ENCODE measurements around the gene NPAS3. TPM values are rescaled to one million over a fixed set of nuclear protein-coding genes. Genes with fewer than 3 reads are reported as not detected.

The NPAS3 gene
- total and polyA plus RNA-seq, 2 of the 8 experiments (the other 6 are each of a cell fraction or from before 2014, with no cell fraction given) = 0.11 to 0.60 TPM

- no peak for TF ChIP-seq CHD7 (IDR thresholded peaks at IDR 0.05; ENCODE audit: insufficient replicate concordance, low read length)
- TF ChIP-seq POLR2A (IDR thresholded peaks at IDR 0.05; ENCODE audit: control extremely low read depth in 1 of 2, low read depth in 2 of 2, low read length in 2 of 2) = no peak
- no peak for TF ChIP-seq JUND (IDR thresholded peaks at IDR 0.05; ENCODE audit: low read length)
These were observed 494.7 kb downstream of the NPAS3 start (continued) for GRCh38 chr14:33433396-33433795.

Measured in H1 (cell line).